SU-DHL-6 (cell line): ENCODE results near the gene ABCC12.

ENCODE experiments used
- EZH2phosphoT487 ChIP-seq: fragments of 200-600 bp; sonication (generic), shearing (Covaris generic); conservative IDR thresholded peaks from 2 replicates; pipeline ENCODE4 v1.6.1; 2018; ENCODE audit warnings: mild to moderate bottlenecking, antibody characterized with exemption, low read length, moderate library complexity, mixed read lengths
- TF ChIP-seq, protein P1 (sequence below): fragments of 200-600 bp; sonication (generic); IDR thresholded peaks from one replicate; pipeline ENCODE4 v1.5.1; 2017; ENCODE audit warnings: antibody characterized with exemption, mild to moderate bottlenecking, low read length, moderate library complexity; ENCODE audit not compliant: insufficient read depth, poor library complexity, severe bottlenecking

DNA sequence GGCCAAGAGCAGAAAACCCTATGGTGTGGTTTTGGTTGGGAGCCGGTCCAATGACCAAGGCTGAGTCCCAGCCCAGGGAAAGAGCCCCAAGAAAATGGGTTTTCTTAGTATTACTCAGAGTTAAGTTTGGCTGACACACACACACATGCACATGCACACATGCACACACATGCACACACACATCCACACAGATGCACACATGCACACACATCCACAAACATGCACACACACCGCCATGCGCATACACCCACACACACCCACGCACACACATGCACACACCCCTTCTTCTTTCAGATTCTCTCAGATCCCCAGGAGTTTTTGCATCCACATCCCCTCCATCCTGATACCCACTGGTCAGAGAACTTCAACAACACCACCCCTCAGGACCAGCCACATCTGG, 9.1 kb downstream of the ABCC12 start:
- TF ChIP-seq, protein P1, sequence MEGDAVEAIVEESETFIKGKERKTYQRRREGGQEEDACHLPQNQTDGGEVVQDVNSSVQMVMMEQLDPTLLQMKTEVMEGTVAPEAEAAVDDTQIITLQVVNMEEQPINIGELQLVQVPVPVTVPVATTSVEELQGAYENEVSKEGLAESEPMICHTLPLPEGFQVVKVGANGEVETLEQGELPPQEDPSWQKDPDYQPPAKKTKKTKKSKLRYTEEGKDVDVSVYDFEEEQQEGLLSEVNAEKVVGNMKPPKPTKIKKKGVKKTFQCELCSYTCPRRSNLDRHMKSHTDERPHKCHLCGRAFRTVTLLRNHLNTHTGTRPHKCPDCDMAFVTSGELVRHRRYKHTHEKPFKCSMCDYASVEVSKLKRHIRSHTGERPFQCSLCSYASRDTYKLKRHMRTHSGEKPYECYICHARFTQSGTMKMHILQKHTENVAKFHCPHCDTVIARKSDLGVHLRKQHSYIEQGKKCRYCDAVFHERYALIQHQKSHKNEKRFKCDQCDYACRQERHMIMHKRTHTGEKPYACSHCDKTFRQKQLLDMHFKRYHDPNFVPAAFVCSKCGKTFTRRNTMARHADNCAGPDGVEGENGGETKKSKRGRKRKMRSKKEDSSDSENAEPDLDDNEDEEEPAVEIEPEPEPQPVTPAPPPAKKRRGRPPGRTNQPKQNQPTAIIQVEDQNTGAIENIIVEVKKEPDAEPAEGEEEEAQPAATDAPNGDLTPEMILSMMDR, result no peak
- TF ChIP-seq EZH2phosphoT487, result no peak
